GM21717 (cell line): Measurements from ENCODE around the gene NPFFR1.
A peak's percentile ranks its signal among the peaks of the same experiment; 100 is the strongest.
"Not testable (repeated sequence)": the region's sequence is repeated elsewhere in the genome, so short reads cannot be mapped to it uniquely, and the experiment has no call there.

Experiments
- ATAC-seq: cut with Tn5 transposase; IDR thresholded peaks from one replicate; pipeline ENCODE4 v1.9.1; 2021; ENCODE audit warnings: mild to moderate bottlenecking, moderate library complexity; ENCODE audit not compliant: unreplicated experiment

The NPFFR1 gene

DNA sequence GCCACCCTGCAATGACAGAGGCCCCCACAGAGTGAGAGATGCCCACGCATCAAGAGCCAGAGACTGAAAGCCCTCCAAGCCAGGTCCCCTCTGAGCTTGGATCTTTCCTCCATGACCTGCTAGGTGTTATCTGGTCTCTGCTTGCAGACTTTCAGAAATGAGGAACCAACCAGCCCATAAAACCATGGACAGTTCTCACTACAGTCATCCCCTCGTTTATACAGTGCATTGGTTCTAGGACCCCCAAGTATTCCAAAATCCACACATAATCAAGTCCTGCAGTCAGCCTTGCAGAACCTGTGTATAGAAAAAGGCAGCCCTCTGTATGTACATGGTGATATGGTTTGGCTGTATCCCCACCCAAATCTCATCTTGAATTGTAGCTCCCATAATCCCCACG is 23.1 kb downstream of the NPFFR1 start:
- no peak for ATAC-seq

DNA sequence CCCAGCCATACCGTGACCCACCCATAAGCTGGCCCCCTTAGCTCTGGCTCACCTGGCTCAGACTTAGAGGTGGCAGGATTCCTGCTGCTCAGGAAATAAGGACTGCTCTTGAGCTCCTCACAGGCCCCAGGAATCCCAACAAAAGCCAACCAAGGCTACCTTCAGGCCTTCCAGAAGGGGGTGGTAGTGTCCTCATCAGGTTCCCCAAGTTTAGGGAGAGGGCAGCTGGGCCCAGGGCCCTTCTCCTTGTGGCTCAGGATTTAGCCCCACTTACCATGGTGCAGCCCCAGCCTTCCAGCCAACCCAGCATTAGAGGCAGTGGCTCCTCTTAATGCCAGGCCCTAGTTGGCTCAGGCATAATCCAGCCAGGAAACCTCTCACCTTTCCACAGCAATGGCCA is 23.5 kb downstream of the NPFFR1 start:
- no peak for ATAC-seq

DNA sequence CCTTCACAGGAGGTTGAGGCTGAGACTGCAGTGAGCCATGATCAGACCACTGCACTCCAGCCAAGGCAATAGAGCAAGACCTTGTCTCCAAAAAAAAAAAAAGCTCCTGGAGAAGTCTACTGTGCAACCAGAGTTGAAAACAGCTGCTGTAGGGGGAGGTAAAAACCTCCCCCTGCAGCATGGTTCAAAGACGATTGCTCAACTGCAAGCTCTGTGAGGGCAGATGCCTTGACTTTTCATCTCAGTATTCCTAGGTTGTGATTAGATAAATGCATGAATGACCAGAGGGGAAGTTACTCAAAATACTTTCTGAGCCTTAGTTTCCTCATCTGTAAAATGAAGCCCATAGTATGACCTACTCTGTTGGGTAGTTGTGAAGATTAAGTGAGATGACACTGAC is 25.6 kb downstream of the NPFFR1 start:
- no peak for ATAC-seq

DNA sequence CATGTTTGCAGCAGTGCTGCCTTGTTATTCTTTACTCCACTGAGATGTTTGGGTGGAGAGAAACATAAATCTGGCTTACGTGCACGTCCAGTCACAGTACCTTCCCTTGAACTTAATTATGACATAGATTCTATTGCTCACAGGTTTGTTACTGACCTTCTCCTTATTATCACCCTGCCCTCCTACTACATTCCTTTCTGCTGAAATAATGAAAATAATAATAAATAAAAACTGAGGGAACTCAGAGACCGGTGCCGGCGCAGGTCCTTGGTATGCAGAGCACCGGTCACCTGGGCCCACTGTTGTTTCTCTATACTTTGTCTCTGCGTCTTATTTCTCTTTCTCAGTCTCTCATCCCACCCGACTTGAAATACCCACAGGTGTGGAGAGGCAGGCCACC is 26.0 kb downstream of the NPFFR1 start:
- not testable (repeated sequence) for ATAC-seq

DNA sequence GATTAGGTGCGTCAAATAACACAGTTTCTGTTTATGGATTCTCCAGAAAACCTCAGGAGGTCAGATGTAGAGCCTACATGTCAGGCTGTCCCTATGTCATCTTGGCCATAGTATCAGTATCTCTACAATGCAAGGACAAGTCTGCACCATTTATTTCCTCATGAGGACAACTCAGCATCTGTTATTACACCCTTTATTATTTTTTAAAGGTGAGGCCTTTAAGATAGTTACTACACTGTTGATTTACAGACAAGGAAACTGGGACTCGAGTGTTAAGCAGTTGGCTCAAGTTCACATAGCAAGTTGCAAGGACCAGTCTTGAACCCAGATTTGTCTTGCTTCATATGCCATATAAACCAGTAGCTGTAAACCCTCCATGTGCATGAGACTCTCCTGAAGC is 27.3 kb downstream of the NPFFR1 start:
- no peak for ATAC-seq

DNA sequence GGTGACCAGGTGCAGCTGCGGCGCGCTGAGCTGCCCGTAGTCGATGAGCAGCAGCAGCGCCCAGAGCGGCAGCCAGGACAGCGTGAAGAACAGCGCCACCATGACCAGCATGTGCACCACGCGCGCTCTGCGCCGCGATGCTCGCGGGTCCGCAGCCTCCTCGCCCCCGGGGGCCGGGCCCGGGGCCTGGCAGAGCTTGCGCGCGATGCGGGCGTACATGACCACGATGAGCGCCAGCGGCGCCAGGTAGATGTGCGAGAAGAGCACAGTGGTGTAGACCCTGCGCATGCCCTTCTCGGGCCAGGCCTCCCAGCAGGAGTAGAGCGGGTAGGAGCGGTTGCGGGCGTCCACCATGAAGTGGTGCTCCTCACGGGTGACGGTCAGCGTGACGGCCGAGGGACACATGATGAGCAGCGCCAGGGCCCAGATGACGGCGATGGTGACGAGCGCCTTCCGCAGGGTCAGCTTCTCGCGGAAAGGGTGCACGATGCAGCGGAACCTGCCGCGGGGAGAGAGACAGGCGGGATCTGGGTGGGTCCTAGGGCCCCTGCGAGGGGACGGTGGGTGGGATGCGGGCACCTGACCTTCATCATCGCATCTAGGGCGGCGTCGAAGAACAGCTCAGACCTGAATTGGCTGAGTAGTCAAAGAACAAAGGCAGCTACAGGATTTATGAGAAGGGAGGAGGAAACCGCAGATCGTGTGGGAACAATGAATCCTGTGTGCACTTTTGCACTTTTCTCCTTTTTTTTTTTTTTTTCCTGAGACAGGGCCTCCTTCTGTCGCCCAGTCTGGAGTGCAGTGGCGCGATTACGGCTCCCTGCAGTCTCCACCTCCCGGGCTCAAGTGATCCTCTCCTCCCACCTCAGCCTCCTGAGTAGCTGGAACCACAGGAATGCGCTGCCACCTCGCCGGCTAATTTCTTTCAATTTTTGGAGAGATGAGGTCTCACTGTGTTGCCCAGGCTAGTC is 28.2 kb downstream of the NPFFR1 start:
- no peak for ATAC-seq

DNA sequence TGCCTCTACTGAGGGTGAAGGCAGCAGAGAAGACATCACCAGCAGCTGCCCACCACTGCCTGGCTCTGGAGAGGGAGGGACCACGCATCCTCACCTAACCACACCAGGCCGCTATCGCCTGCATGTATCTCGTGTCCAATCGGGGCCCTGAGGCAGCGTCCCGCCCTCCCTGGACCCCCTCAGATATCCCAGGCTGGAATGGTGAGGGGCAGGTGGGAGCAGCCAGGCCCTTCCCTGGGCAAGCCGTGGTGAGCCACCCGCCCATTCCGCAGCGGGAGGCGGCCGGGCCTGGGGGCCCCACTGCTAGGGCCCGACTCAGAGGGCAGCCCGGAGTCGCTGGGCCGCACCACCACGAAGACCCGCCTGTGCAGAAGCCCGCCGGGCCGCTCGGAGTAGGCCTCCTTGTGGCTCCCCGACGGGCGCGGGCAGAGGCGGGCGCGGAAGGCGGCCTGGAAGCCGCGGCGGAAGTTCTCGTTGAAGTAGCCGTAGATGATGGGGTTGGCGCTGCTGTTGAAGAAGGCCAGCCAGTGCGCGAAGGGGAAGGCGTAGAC is 29.0 kb downstream of the NPFFR1 start:
- ATAC-seq = no peak

DNA sequence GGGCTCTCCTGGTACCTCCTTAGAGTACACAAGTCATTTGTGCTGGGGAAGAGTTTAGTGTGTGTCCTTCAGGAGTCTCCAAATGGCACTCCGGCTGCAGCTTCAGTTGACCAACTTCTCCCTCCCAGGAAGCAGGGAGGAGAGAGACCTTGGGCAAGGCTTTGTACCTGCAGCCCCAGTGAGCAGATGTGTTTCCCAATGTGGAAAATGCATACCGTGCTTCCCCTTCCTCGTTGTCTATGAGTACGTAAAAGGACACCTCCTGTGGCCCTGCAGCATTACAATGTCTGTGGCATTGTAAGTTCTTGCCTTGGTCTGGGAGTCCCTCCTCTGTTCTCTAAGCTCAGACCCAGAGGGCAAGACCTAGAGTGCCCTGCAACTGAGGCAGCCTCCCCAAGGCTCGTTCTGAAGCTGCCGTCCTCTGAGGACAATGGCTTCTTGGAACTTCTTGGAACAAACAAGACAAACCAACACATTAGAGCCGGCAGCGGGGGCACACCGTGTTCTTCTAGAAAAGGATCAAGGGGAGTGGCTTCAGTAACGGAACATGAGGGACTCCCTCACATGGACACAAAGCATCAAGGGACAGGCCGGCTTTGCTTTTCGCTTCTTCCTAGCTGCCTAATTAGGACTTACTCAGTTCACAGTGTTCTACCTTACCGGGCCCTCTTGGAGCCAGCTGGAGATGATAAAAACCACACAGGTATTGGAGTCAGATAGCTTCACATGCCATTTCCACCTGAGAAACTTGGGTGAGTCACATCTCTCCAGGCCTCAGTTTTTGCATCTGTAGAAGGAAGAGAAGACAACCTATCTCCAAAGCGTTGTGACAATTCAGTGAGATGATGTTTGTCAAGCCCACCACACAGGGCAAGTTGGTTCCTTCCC is 29.7 kb downstream of the NPFFR1 start:
- ATAC-seq = no peak

DNA sequence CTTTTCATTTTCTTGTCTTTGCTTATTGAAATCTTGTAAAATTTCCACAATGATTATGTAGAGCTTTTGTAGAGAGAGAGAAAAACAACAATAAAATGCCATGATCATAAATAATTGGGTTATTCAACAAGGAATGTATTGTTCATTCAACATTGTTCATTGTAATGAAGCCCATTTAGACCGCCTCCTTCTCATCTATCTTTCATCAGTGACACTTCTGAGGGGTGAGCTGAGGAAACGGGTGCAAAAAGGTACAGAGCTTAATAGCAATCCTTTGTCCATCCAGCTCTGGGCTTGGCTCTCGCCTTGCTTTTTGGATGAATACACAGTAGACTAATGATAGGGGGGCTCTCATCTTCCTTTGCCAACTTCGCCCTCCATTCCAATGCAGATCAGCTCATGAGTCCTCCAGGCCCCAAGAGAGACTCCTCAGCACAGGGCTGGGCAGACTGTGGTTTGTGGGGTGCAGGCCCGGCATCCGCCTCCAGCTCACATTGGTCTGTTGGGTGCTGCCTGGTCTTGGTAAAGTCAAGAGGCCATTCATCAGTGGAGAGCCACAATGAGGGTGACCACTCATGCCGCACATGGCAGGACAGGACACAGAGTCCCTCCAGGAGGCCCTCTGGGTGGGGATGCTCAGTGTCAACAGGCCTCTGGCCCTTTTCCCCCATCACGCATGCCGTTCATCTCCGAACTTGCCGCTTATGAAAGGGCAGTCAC is 32.7 kb downstream of the NPFFR1 start:
- no peak for ATAC-seq

DNA sequence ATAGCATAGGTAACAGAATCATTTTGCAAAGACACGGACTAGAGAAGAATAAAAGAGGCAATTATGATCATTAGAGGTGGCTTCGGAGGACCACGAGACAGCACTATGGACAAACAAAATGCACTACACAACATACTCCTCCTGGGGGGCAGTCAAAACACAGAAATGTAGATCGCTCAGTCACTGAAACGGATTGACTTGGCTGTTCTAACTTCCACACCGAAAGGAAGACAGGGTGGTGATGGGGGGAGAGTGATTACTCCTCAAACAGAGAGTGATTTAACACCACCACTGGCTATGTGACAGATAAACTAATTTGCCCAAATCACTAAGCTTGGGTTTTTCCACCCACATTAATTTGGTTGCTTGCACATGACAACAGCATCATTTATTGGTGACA is 36.4 kb downstream of the NPFFR1 start:
- ATAC-seq = no peak

DNA sequence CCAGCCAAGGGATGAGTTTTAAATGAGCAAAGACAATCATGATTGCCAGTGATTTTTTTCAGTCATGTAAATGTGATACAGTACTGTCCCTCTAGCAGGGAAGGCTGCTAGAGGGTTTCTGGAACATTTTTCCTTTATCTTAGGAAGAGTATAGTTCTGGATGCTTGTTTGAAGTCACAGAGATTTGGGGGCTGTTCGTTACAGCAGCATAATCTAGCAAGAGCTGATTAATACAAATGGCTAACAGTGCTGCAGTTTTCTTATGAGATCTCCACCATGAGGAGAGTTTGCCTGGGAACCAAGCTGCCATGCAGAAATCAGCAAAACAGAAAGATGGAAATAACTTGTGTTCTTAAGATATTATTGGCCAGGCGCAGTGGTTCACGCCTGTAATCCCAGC is 42.7 kb downstream of the NPFFR1 start:
- ATAC-seq = no peak

DNA sequence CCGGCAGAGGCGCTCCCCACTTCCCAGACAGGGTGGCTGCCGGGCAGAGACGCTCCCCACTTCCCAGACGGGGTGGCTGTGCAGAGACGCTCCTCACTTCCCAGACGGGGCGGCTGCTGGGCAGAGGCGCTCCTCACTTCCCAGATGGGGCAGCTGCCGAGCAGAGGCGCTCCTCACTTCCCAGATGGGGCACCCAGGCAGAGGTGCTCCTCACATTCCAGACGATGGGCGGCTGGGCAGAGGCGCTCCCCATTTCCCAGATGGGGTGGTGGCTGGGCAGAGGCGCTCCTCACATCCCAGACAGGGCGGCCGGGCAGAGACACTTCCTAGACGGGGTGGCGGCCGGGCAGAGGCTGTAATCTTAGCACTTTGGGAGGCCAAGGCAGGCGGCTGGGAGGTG is 43.8 kb downstream of the NPFFR1 start:
- not testable (repeated sequence) for ATAC-seq

DNA sequence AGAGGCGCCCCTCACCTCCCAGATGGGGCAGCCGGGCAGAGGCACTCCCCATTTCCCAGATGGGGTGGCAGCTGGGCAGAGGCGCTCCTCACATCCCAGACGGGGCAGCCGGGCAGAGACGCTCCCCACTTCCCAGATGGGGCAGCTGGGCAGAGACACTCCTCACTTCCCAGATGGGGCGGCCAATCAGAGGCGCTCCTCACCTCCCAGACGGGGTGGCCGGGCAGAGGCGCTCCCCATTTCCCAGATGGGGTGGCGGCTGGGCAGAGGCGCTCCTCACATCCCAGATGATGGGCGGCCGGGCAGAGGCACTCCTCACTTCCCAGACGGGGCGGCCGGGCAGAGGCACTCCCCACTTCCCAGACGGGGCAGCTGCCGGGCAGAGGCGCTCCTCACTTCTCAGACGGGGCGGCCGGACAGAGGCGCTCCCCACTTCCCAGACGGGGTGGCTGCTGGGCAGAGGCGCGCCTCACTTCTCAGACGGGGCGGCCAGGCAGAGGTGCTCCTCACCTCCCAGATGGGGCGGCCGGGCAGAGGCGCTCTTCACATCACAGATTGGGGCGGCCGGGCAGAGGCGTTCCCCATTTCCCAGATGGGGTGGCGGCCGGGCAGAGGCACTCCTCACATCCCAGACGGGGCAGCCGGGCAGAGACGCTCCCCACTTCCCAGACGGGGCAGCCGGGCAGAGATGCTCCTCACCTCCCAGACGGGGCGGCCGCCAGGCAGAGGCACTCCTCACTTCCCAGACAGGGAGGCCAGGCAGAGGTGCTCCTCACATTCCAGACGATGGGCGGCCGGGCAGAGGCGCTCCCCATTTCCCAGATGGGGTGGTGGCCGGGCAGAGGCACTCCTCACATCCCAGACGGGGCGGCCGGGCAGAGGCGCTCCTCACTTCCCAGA is 44.5 kb downstream of the NPFFR1 start:
- ATAC-seq = not testable (repeated sequence)

DNA sequence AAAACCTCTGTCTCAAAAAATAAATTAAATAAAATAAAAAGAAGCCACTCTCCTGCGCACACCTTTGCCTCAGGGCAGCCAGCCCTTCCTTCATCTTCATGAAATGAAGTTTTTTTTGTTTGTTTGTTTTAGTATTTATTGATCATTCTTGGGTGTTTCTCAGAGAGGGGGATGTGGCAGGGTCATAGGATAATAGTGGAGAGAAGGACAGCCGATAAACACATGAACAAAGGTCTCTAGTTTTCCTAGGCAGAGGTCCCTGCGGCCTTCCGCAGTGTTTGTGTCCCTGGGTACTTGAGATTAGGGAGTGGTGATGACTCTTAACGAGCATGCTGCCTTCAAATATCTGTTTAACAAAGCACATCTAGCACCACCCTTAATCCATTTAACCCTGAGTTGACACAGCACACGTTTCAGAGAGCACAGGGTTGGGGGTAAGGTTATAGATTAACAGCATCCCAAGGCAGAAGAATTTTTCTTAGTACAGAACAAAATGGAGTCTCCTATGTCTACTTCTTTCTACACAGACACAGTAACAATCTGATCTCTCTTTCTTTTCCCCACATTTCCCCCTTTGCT is 45.8 kb downstream of the NPFFR1 start:
- ATAC-seq = not testable (repeated sequence)

DNA sequence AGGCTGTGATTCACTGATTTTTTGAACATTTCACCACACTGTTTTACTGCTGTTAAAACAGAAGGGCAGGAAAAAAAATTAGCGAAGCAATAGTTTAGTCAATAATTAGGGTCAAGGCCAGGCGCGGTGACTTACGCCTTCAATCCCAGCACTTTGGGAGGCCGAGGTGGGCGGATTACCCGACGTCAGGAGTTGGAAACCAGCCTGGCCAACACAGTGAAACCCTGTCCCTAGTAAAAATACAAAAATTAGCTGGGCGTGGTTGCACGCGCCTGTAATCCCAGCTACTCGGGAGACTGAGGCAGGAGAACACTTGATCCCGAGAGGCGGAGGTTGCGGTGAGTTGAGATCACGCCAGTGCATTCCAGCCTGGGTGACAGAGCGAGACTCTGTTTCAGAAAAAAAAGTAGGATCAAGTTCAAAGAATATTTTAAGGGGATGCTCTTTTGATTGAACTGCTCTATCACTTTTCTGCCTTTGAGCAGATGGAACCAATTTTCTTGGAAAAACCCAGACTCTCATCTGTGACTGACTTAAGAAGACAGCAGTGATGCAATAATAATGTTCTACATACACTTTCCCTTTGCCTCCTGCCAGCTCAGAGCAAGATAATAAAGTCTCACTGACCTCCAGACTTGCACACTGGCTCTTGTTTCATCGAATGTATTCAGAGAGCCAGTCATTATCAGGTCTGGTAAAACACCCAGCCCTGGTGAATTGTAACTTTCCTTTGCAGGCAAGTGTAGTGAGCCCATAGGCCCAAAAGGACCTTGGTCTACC is 48.9 kb downstream of the NPFFR1 start:
- ATAC-seq = no peak

DNA sequence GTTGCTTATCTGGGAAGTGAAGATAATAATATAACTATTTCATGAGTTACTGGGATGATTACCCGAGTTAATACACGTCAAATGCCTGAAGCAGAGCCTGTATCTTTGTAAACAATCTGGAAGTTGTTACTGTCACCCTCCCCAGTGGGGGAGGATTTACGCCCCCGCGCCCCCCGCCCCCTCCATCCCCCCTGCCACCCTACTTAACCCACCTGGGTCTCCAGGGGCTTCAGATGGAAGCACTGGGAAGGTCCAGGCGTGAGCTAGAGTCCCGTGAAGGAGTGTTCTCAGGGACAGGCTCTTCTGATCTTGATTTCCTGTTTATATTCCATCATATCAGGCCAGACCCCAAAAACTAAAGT is 49.9 kb downstream of the NPFFR1 start:
- no peak for ATAC-seq

DNA sequence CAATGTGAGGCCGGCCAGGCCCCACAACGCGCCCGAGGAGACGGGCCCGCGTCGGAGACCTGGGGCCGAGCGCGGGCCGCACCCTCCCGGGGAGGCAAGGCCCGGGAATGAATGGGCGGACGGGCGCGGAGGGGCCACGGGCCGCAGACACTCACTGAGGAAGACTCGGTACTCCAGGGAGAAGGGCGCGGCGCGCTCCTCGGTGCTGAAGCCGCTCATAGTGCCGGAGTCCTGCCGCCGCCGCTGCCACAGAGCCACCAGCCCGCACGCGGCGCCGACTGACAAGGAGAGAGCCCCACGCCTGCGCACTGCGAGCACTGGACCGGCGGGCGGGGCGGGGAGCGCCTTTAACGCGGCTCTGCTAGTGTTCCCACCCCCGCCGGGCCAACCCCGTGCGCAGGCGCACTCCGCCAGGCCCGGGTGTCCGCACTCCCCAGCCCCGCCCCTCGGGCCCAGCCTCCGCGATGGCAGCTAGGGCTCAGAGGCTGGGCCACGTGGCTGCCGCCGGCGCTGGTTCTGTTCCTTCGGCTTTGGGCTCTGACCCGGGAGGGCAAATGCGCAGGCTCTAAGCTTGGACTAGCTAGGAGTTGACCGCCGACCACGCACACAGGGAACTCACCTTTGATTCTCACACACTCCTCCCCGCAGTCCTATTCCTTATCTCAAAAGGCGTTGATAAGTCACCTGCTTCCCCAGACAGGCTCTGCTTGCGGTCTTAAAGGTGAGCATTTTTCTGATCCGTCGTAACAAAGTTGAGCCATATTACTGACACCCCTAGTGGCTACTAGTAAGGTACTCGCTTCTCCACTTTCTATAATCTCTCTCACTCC is 50.5 kb downstream of the NPFFR1 start, which contains the start of gene PPA1:
Gene PPA1 (minus strand): TSS at position 321 of the 830 bp plus-strand sequence. CDS start 102 bp downstream, at position 219.
- ATAC-seq = peak; percentile 72

DNA sequence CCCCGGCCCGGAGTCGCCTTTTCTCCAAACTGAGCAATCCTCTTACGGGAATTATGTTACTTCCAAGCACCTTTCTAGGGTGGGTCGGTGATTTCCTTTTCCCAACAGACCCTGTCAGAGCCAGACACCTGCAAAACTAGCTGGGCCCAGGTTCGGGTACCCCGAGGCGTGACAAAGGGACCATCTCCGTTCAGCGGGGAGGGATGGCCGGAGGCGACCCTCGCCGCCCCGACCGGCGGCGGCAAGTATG is 51.0 kb downstream of the NPFFR1 start:
- ATAC-seq = no peak
